C4-2B (cell line): ENCODE measurements around the gene DIMT1.
A peak's percentile ranks its signal among the peaks of the same experiment; 100 is the strongest.

Source experiments
- H3K27ac ChIP-seq: fragments of 450-650 bp; 2 replicates; pipeline ENCODE4 v1.5.1; 2017
- ZFX ChIP-seq: fragments of 450-650 bp; IDR thresholded peaks from 2 replicates; pipeline ENCODE4 v1.6.1; 2017
- TF ChIP-seq, protein P1 (sequence below): fragments of 450-650 bp; conservative IDR thresholded peaks from 2 replicates; pipeline ENCODE4 v1.5.1; 2017; ENCODE audit warnings: mild to moderate bottlenecking

The DIMT1 gene

DNA sequence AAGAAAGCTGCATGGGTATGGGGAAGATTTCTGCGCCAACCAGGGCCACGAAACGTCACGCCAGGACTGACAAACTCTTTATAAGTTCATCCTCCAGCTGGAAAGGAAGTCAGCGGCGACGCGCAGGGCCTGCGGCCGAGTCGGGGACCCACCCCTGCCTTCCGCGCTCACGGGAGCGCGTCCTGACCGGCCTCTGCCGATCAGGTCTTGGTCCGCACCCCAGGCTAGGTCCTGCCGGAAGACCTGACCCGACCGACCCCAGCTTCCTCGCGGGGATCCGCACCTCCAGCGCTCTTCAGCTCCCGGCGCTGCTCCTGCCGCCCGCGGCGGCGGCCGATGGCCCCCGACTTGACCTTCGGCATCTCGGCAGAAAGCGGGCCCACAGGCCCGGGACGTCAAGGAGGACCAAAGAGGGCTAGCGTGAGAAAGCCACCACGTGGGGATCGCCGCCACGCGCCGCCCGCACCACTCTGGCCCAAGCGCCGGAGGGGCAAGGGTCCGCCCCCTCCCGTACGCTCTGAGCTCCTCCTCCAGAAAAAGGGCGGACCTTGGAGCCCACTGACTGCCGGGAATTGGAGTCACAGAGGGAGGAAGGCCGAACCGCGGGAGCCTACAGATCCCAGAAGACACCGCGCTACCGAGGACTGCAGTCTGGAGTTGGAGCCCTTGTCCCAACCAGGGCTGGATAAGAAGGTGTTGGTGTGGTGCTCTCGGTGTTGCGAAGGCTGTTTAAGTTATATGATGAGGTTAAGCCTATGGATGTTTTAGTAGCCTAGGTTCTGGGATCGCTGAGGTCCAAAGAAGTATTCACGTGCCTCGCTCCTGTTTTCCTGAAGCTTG, at the start of gene DIMT1:
TSS of gene DIMT1 (minus strand) at position 495 of the 840 bp plus-strand sequence. CDS start at position 362, 133 bp downstream.
- H3K27ac ChIP-seq, result peak within 1 kb of the TSS; percentile 90
- TF ChIP-seq, protein P1, sequence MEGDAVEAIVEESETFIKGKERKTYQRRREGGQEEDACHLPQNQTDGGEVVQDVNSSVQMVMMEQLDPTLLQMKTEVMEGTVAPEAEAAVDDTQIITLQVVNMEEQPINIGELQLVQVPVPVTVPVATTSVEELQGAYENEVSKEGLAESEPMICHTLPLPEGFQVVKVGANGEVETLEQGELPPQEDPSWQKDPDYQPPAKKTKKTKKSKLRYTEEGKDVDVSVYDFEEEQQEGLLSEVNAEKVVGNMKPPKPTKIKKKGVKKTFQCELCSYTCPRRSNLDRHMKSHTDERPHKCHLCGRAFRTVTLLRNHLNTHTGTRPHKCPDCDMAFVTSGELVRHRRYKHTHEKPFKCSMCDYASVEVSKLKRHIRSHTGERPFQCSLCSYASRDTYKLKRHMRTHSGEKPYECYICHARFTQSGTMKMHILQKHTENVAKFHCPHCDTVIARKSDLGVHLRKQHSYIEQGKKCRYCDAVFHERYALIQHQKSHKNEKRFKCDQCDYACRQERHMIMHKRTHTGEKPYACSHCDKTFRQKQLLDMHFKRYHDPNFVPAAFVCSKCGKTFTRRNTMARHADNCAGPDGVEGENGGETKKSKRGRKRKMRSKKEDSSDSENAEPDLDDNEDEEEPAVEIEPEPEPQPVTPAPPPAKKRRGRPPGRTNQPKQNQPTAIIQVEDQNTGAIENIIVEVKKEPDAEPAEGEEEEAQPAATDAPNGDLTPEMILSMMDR, result no peak
- peak; percentile 89 for TF ChIP-seq ZFX

DNA sequence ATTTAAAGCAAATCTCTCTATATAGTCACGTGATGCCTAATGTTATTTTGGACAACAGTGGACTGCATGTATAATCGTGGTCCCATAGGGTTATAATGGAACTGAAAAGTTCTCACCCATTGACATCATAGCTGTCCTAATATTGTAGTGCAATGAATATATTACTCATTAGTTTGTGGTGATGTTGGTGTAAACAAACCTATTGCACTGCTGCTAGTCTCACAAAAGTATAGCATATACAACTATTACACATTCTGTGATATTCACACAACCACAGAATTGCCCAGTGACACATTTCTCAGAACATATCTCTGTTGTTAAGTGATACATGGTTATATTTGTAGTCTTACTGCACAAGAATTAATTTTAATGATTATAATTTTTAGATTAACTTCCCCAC, 46.6 kb upstream of the DIMT1 start:
- H3K27ac ChIP-seq, result no peak overlapping the region
- TF ChIP-seq ZFX, result no peak
- TF ChIP-seq, protein P1, result no peak

DNA sequence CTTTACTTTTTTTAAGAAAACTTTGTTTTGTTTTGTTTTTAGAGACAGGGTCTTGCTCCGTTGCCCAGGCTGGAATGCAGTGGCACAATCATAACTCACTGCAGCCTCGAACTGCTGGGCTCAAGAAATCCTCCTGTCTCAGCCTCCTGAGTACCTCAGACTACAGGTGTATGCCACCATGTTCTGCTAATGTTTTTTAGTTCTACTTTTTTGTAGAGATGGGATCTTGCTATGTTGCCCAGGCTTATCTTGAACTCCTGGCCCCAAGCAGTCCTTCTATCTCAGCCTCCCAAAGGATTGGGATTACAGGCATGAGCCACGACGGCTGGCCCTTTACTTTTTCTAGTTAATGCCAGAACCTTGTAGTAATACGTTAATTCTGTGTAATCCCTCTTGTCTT, 44.8 kb upstream of the DIMT1 start:
- no peak overlapping the region for H3K27ac ChIP-seq
- TF ChIP-seq ZFX, result no peak
- TF ChIP-seq, protein P1, result no peak

DNA sequence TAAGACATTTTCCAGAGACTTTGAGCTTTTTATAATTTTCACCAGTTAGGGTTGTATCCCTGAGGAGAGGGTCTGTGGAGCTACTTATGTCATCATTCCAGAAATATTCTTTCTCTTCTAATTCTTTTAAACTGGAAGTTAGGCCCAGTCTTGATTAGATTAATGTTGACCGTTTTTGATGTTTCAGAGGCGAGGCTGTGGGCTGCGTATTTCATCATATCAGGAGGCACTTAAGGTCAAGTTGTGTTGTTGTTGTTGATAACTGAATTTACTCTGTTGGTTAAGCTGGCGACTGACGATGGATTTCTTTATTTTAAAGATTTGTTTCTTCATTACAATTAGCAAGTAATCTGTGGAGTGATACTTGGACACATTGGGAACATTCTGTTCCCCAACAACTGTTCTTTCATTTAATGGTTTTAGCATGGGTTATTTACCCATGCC, 28.9 kb upstream of the DIMT1 start:
- TF ChIP-seq ZFX, result no peak
- TF ChIP-seq, protein P1, result no peak
- H3K27ac ChIP-seq, result no peak overlapping the region

DNA sequence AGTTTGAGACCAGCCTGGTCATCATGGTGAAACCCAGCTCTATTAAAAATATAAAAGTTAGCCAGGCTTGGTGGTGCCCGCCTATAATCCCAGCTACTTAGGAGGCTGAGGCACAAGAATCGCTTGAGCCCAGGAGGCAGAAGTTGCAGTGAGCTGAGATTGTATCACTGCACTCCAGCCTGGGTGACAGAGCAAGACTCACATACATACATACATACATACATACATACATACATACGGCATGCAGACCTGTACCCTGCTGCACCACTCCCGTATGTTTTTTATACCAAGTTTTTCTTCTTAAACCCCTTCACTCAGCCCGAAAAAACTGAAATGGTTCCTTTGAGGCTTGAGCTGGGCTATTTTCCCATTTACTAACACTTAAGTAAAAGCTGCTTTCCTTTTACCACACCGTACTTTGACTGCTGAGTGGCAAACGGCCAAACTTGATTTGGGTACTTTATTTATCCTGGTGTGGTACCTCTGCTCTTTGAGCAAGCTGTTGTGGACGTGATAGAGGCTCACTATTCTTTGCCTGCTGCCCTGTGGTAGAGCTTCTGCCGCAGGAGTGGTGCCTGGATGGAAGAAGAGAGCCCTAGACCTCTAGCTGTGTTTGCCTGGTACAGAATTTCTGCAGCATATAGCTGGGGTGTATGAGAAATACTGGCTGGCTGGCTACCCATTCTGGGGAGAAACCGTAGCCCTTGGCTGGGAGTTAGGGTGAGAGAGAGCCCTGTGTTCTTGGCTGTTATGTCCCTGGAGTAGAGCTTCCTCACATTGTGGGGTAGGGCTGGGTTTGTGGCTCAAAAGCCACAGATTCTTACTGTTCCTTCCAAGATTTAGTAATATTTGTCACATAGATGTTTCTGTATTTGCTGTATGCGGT, 28.3 kb upstream of the DIMT1 start:
- H3K27ac ChIP-seq, result no peak overlapping the region
- TF ChIP-seq ZFX, result no peak
- TF ChIP-seq, protein P1, result no peak

DNA sequence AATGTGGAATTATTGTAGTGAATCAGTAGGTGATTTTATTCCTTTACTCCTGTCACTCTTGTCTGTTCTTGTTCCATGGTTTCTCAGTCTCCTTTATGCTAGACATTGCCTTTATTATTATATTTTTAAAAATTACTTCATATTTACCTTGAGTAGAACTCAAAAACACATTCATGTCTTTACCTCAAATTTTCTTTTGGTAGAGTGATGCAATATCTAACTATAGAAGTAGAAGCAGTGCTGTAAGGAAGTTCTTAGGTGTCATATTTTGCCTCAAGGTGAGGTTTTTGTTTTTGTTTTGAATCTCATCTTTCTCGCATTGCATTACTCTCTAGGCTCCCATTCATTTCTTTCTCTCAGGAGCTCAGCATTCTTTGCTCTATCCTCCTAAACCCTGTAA, 21.1 kb upstream of the DIMT1 start:
- H3K27ac ChIP-seq, result no peak overlapping the region
- TF ChIP-seq, protein P1, result no peak
- no peak for TF ChIP-seq ZFX

DNA sequence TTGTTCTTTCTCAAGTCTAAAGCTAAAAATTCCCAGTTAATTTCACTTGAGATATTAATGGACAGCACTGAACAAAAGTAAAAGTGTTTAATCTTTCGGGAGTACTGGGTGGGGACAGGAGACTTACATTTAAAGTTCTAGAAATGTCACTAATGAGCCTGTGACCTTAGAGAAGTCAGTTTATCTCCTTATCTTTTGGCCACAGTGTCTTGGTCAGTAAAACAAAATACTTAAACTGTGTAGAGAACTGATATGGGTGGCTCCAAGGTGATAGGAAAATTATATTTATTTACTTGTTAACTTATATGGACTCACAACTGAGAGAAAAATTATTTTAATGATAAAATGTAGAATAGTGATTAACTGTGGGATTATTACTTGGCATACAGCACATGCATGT, 17.7 kb upstream of the DIMT1 start:
- TF ChIP-seq, protein P1, result no peak
- TF ChIP-seq ZFX, result no peak
- H3K27ac ChIP-seq, result no peak overlapping the region
